Loucy (cell line): ENCODE measurements around the gene GDPD3.
A peak's percentile ranks its signal among the peaks of the same experiment; 100 is the strongest.

Experiments
- H2AFZ ChIP-seq: fragments of 200-600 bp; sonication (generic); 2 replicates; pipeline ENCODE4 v1.6.0; 2016; ENCODE audit warnings: antibody characterized with exemption, mild to moderate bottlenecking, low read length, moderate library complexity
- H3F3A ChIP-seq: fragments of 200-600 bp; 2 replicates; pipeline ENCODE4 v1.6.0; 2016; ENCODE audit warnings: antibody characterized with exemption, low read depth, mild to moderate bottlenecking
- H3K27me3 ChIP-seq: fragments of 200-600 bp; sonication (generic); 2 replicates; pipeline ENCODE4 v1.6.1; 2014; ENCODE audit warnings: low read length, mild to moderate bottlenecking; ENCODE audit not compliant: insufficient read depth, poor library complexity, severe bottlenecking
- H3K36me3 ChIP-seq: fragments of 200-600 bp; sonication (generic); 2 replicates; pipeline ENCODE4 v1.6.1; 2016; ENCODE audit warnings: low read length; ENCODE audit not compliant: insufficient read depth
- H3K4me1 ChIP-seq: fragments of 200-600 bp; sonication (generic); 2 replicates; pipeline ENCODE4 v1.5.1; 2014; ENCODE audit warnings: low read length, mild to moderate bottlenecking; ENCODE audit not compliant: insufficient read depth, poor library complexity, severe bottlenecking
- H3K4me2 ChIP-seq: fragments of 200-600 bp; sonication (generic); 2 replicates; pipeline ENCODE4 v1.6.0; 2014; ENCODE audit warnings: antibody characterized with exemption, low read length, low read depth, mild to moderate bottlenecking; ENCODE audit not compliant: poor library complexity, severe bottlenecking
- H3K4me3 ChIP-seq: fragments of 200-600 bp; sonication (generic); 2 replicates; pipeline ENCODE4 v1.5.1; 2014; ENCODE audit warnings: low read length, mild to moderate bottlenecking, mixed read lengths; ENCODE audit not compliant: poor library complexity, severe bottlenecking
- H3K79me2 ChIP-seq: fragments of 200-600 bp; sonication (generic); 2 replicates; pipeline ENCODE4 v1.6.1; 2014; ENCODE audit warnings: low read length; ENCODE audit not compliant: insufficient read depth
- H3K9ac ChIP-seq: fragments of 200-600 bp; sonication (generic); 2 replicates; pipeline ENCODE4 v1.6.0; 2014; ENCODE audit warnings: mild to moderate bottlenecking, low read depth, low read length, moderate library complexity; ENCODE audit not compliant: poor library complexity, severe bottlenecking
- H3K9me2 ChIP-seq: fragments of 200-600 bp; sonication (generic); replicated peaks from 2 replicates; pipeline ENCODE4 v1.6.1; 2016; ENCODE audit warnings: low read depth, low read length, mixed read lengths
- H3K9me3 ChIP-seq: fragments of 200-600 bp; sonication (generic); 2 replicates; pipeline ENCODE4 v1.6.1; 2014; ENCODE audit warnings: mild to moderate bottlenecking, antibody characterized with exemption, low read length, low read depth; ENCODE audit not compliant: insufficient read depth
- H4K20me1 ChIP-seq: fragments of 200-600 bp; sonication (generic); 2 replicates; pipeline ENCODE4 v1.6.0; 2014; ENCODE audit warnings: antibody characterized with exemption, low read length, mild to moderate bottlenecking; ENCODE audit not compliant: insufficient read depth, poor library complexity, severe bottlenecking
- CTCF ChIP-seq: fragments of 200-600 bp; sonication (generic); conservative IDR thresholded peaks from 2 replicates; pipeline ENCODE4 v1.5.1; 2014; ENCODE audit warnings: mild to moderate bottlenecking, antibody characterized with exemption, low read length
- EZH2phosphoT487 ChIP-seq: fragments of 200-600 bp; IDR thresholded peaks from 2 replicates; pipeline ENCODE4 v1.6.1; 2018; ENCODE audit warnings: antibody characterized with exemption, mild to moderate bottlenecking, moderate library complexity, borderline replicate concordance

The GDPD3 gene

GRCh38 chr16:30114411-30114810, 1.1 kb upstream of the GDPD3 start:
- no peaks in the 10 kb centered on the region for H3K4me1 ChIP-seq
- no peak overlapping the region for H3K9ac ChIP-seq
- H3K9me2 ChIP-seq = no peaks in the 10 kb centered on the region
- no peaks in the 10 kb centered on the region for H3K27me3 ChIP-seq
- H2AFZ ChIP-seq = no peak overlapping the region
- H3K36me3 ChIP-seq = no peaks in the 10 kb centered on the region
- no peaks in the 10 kb centered on the region for H3K9me3 ChIP-seq
- H3K4me2 ChIP-seq = no peak overlapping the region
- H4K20me1 ChIP-seq = no peaks in the 10 kb centered on the region
- H3K4me3 ChIP-seq = no peak overlapping the region
- TF ChIP-seq CTCF (no peak), EZH2phosphoT487 (no peak)
- no peaks in the 10 kb centered on the region for H3K79me2 ChIP-seq
- no peaks in the 10 kb centered on the region for H3F3A ChIP-seq

GRCh38 chr16:30113711-30114333, 485 bp upstream of the GDPD3 start:
- TF ChIP-seq CTCF = no peak
- TF ChIP-seq EZH2phosphoT487 = no peak
- no peak overlapping the region for H3K4me2 ChIP-seq

GRCh38 chr16:30112197-30113030, 923 bp downstream of the GDPD3 start:
- Histone ChIP-seq H3K36me3 (no peaks in the 10 kb centered on the region), H3K4me1 (no peaks in the 10 kb centered on the region), H2AFZ (no peak overlapping the region), H3K27me3 (no peaks in the 10 kb centered on the region), H3K9me2 (no peaks in the 10 kb centered on the region), H3K79me2 (no peaks in the 10 kb centered on the region), H4K20me1 (no peaks in the 10 kb centered on the region), H3K9ac (no peak overlapping the region), H3K4me3 (no peak overlapping the region), H3K4me2 (no peak overlapping the region), H3K9me3 (no peaks in the 10 kb centered on the region), H3F3A (no peaks in the 10 kb centered on the region)
- TF ChIP-seq CTCF (peak; percentile 57), EZH2phosphoT487 (no peak)

More at GRCh38 chr16:30113711-30114333, 485 bp upstream of the GDPD3 start:
- Histone ChIP-seq H3K9me2 (no peaks in the 10 kb centered on the region), H4K20me1 (no peaks in the 10 kb centered on the region), H3K36me3 (no peaks in the 10 kb centered on the region), H3K79me2 (no peaks in the 10 kb centered on the region), H3F3A (no peaks in the 10 kb centered on the region), H3K4me1 (no peaks in the 10 kb centered on the region), H3K9ac (no peak overlapping the region), H3K9me3 (no peaks in the 10 kb centered on the region), H3K27me3 (no peaks in the 10 kb centered on the region), H2AFZ (no peak overlapping the region), H3K4me3 (no peak overlapping the region)
